HCT116 (cell line): Measurements from ENCODE around the gene DHH. TPM values are rescaled to one million over a fixed set of nuclear protein-coding genes. Genes with fewer than 3 reads are reported as not detected.

Experiments used
- ATAC-seq: fragments of 200-7000 bp; cut with Tn5 transposase; 2 replicates; pipeline ENCODE4 v1.9.1; 2020; ENCODE audit warnings: mild to moderate bottlenecking, moderate library complexity
- BruUV-seq: library from RNA; stranded (reverse); fragments of 400-500 nt; replicated peaks from 2 replicates; lab custom pipeline; 2021; lab: Mats Ljungman, UMichigan
- CTCF ChIA-PET: fragments of 300-600 bp; sonication (Branson Sonifier 250); formaldehyde crosslinking; loops from one replicate; lab custom pipeline; 2021; ENCODE audit warnings: antibody characterized with exemption; lab: Charles Lee
- POLR2A ChIA-PET: fragments of 300-600, 350-600 bp; sonication (Branson Sonifier 250); formaldehyde crosslinking; loops from one replicate; lab custom pipeline; 2021; ENCODE audit warnings: antibody characterized with exemption; lab: Charles Lee
- RAD21 ChIA-PET, 2 experiments: fragments of 300-600 bp; sonication (Branson Sonifier 250); formaldehyde crosslinking; loops; one replicate each; lab custom pipeline; 2023; ENCODE audit warnings: low total read pairs in 2 of 2; ENCODE audit not compliant: uncharacterized antibody in 2 of 2, unreplicated experiment in 2 of 2, low non-redundant PET in 1 of 2; lab: Charles Lee
- DNase-seq: peaks from one replicate; pipeline ENCODE4 v3.0.0-alpha.2; 2010; ENCODE audit warnings: low read depth, low spot score
- H2AFZ ChIP-seq: fragments of 200-600 bp; shearing (Covaris generic), sonication (generic); 2 replicates; pipeline ENCODE4 v1.6.1; 2017; ENCODE audit warnings: low read depth, mixed run types, mixed read lengths, antibody characterized with exemption, low read length; ENCODE audit not compliant: poor library complexity, severe bottlenecking
- H3K27ac ChIP-seq: 2 replicates; pipeline ENCODE4 v1.5.1; 2012; ENCODE audit warnings: low read depth, low read length
- H3K27me3 ChIP-seq: fragments of 200-600 bp; sonication (generic); 2 replicates; pipeline ENCODE4 v1.6.1; 2016; ENCODE audit warnings: mixed run types, low read length, mixed read lengths; ENCODE audit not compliant: insufficient read depth
- H3K36me3 ChIP-seq, 2 experiments: fragments of 200-500 bp in 1 of 2; fragments of 200-600 bp in 1 of 2; sonication (Bioruptor generic) in 1 of 2; sonication (generic) in 1 of 2; 2 replicates each; pipeline versions ENCODE4 v1.5.1 to v1.6.1; 2014 to 2016; ENCODE audit warnings: low read length in 2 of 2, inconsistent platforms in 1 of 2, mixed read lengths in 1 of 2, mixed run types in 1 of 2; ENCODE audit not compliant: insufficient read depth in 2 of 2, control insufficient read depth in 1 of 2
- H3K4me1 ChIP-seq, 2 experiments: fragments of 200-600 bp in 1 of 2; sonication (generic) in 1 of 2; 2 replicates each; pipeline versions ENCODE4 v1.5.1 to v1.6.1; 2012 to 2017; ENCODE audit warnings: low read length in 2 of 2, inconsistent platforms in 1 of 2, mild to moderate bottlenecking in 1 of 2, mixed read lengths in 1 of 2, mixed run types in 1 of 2, moderate library complexity in 1 of 2; ENCODE audit not compliant: insufficient read depth in 2 of 2, control insufficient read depth in 1 of 2
- H3K4me2 ChIP-seq: fragments of 200-600 bp; sonication (generic); 2 replicates; pipeline ENCODE4 v1.6.1; 2017; ENCODE audit warnings: mixed run types, low read length, mixed read lengths
- H3K4me3 ChIP-seq, 2 experiments: fragments of 200-600 bp in 1 of 2; sonication (generic) in 1 of 2; replicated peaks in 1 of 2; 2 replicates each; pipeline ENCODE4 v1.5.1; 2011 to 2016; ENCODE audit warnings: low read length in 2 of 2, control low read depth in 1 of 2, low read depth in 1 of 2, mild to moderate bottlenecking in 1 of 2, mixed read lengths in 1 of 2, mixed run types in 1 of 2
- H3K79me2 ChIP-seq: fragments of 200-600 bp; sonication (generic); 2 replicates; pipeline ENCODE4 v1.6.1; 2017; ENCODE audit warnings: mild to moderate bottlenecking, mixed run types, low read length, moderate library complexity, mixed read lengths; ENCODE audit not compliant: insufficient read depth
- H3K9ac ChIP-seq: fragments of 200-600 bp; sonication (generic); 2 replicates; pipeline ENCODE4 v1.6.1; 2016; ENCODE audit warnings: low read length, mixed read lengths
- H3K9me2 ChIP-seq: fragments of 200-600 bp; sonication (generic), shearing (Covaris generic); 2 replicates; pipeline ENCODE4 v1.6.1; 2017; ENCODE audit warnings: mixed run types, mild to moderate bottlenecking, moderate library complexity; ENCODE audit not compliant: insufficient read depth
- H3K9me3 ChIP-seq, 2 experiments: fragments of 200-500 bp in 1 of 2; fragments of 200-600 bp in 1 of 2; sonication (Bioruptor generic) in 1 of 2; sonication (generic) in 1 of 2; 2 replicates each; pipeline ENCODE4 v1.6.1; 2014 to 2017; ENCODE audit warnings: low read length in 2 of 2, mixed read lengths in 2 of 2, inconsistent platforms in 1 of 2, low read depth in 1 of 2, mild to moderate bottlenecking in 1 of 2, mixed run types in 1 of 2, moderate library complexity in 1 of 2; ENCODE audit not compliant: control insufficient read depth in 1 of 2, insufficient read depth in 1 of 2
- H4K20me1 ChIP-seq: fragments of 200-600 bp; sonication (generic), shearing (Covaris generic); 2 replicates; pipeline ENCODE4 v1.6.1; 2017; ENCODE audit warnings: mixed run types, mild to moderate bottlenecking, moderate library complexity; ENCODE audit not compliant: insufficient read depth
- ELF1 ChIP-seq: IDR thresholded peaks from 2 replicates; pipeline ENCODE4 v1.6.1; 2012; ENCODE audit warnings: low read depth, borderline replicate concordance
- MAX ChIP-seq: IDR thresholded peaks from 2 replicates; pipeline ENCODE4 v1.6.1; 2012
- POLR2A ChIP-seq: IDR thresholded peaks from 2 replicates; pipeline ENCODE4 v1.7.0; 2011; ENCODE audit warnings: borderline replicate concordance; ENCODE audit not compliant: insufficient read depth, insufficient read length; ENCODE audit errors: extremely low read depth
- POLR2AphosphoS5 ChIP-seq: IDR thresholded peaks from 2 replicates; pipeline ENCODE4 v1.6.1; 2011; ENCODE audit warnings: mild to moderate bottlenecking, low read depth, low read length, moderate library complexity
- RAD21 ChIP-seq: IDR thresholded peaks from 2 replicates; pipeline ENCODE4 v1.6.1; 2012; ENCODE audit warnings: low read depth, mild to moderate bottlenecking
- SRF ChIP-seq: IDR thresholded peaks from 2 replicates; pipeline ENCODE4 v1.6.1; 2012; ENCODE audit warnings: low read depth
- ZFX ChIP-seq: fragments of 450-650 bp; IDR thresholded peaks from 2 replicates; pipeline ENCODE4 v1.6.1; 2017
- intact Hi-C: fragments of 100-400 bp; cut with micrococcal nuclease; formaldehyde crosslinking; loops from 2 replicates; pipeline ENCODE4 v1.10.0; 2022
- total RNA-seq: library from RNA; stranded (reverse); gene quantifications from one replicate; pipeline ENCODE4 v1.2.1, GENCODE V29; 2021; ENCODE audit not compliant: unreplicated experiment
- TF ChIP-seq, protein P1 (sequence below): IDR thresholded peaks from 2 replicates; pipeline ENCODE4 v1.6.1; 2011; ENCODE audit warnings: mild to moderate bottlenecking, low read length, moderate library complexity; ENCODE audit not compliant: insufficient replicate concordance; ENCODE audit errors: extremely low read depth
- TF ChIP-seq, protein P2 (sequence below): IDR thresholded peaks from 2 replicates; pipeline ENCODE4 v1.6.1; 2012; ENCODE audit warnings: low read depth

DHH gene
- total RNA-seq, 1 experiment from 2014 or later = 0.22 TPM

DNA sequence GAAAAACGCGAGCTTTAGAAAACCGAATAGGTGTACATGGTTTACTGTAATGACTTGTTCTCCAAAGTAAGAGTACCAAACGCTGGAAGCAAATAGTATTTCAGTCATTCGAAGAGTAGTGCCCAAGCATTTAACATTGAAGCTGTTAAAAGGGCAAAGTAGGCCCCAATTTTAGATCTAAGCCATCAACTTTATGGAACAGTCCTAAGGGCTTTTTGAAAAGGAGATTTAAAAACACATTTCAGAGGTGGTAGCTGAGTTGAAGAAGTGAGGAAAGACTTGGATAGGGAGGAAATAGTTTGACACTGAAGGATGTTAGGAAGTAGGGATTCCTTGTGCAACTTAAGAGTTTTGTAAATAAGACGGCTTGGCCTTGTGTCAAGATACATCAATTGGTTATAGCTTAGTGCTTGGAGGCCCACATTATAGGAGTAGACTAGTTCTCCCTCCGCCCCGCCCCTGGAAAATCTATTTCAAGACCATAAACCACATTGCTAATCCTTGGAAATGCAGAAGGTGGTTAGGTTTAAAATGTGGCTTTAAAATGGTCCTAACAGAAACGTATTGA lies 37.4 kb upstream of the DHH start:
- no peaks in the 10 kb centered on the region for H3K9me2 ChIP-seq
- H3K27me3 ChIP-seq = no peaks in the 10 kb centered on the region
- H3K36me3 ChIP-seq = peaks cover 16 to 29% of the 10 kb centered on the region in 2 experiments
- H3K4me2 ChIP-seq = peak overlapping the region; percentile 88
- peak overlapping the region; percentile 39 to 97 for H3K4me3 ChIP-seq
- ChIA-PET RAD21 (no interaction called here), CTCF (interaction anchor here (1.8 to 3.2 kb wide), 6 partner anchors 11 to 103 kb away, joined by 8 to 27 read pairs (median 16); partner anchors contain the start of gene LMBR1L), POLR2A (interaction anchor here (1.0 to 3.1 kb wide), 19 partner anchors 8 to 280 kb away, joined by 3 to 30 read pairs (median 9); partner anchors contain the start of genes DDX23, LMBR1L, RHEBL1 and TUBA1A)
- H3K9ac ChIP-seq = peak overlapping the region; percentile 73
- H3K27ac ChIP-seq = peak overlapping the region; percentile 99
- TF ChIP-seq RAD21 (no peak), SRF (0 out of 2 replicates have a peak, but pooled peaks have one; percentile 1)
- H4K20me1 ChIP-seq = peaks cover 14% of the 10 kb centered on the region; the same call in 1 of the 2 replicates
- H3K79me2 ChIP-seq = peaks cover 50% of the 10 kb centered on the region
- DNase-seq (no peak), ATAC-seq (no peak)
- peak overlapping the region; percentile 14 for H2AFZ ChIP-seq
- H3K9me3 ChIP-seq = no peaks in the 10 kb centered on the region
- TSS peak; percentile 87 for BruUV-seq
- peaks cover 12 to 37% of the 10 kb centered on the region in 2 experiments; a peak in 3 of 4 replicates for H3K4me1 ChIP-seq
- intact Hi-C loops = loop anchor here (1.0 to 10.0 kb wide), 3 partner anchors 67 to 132 kb away; no protein-coding TSS in a partner anchor

DNA sequence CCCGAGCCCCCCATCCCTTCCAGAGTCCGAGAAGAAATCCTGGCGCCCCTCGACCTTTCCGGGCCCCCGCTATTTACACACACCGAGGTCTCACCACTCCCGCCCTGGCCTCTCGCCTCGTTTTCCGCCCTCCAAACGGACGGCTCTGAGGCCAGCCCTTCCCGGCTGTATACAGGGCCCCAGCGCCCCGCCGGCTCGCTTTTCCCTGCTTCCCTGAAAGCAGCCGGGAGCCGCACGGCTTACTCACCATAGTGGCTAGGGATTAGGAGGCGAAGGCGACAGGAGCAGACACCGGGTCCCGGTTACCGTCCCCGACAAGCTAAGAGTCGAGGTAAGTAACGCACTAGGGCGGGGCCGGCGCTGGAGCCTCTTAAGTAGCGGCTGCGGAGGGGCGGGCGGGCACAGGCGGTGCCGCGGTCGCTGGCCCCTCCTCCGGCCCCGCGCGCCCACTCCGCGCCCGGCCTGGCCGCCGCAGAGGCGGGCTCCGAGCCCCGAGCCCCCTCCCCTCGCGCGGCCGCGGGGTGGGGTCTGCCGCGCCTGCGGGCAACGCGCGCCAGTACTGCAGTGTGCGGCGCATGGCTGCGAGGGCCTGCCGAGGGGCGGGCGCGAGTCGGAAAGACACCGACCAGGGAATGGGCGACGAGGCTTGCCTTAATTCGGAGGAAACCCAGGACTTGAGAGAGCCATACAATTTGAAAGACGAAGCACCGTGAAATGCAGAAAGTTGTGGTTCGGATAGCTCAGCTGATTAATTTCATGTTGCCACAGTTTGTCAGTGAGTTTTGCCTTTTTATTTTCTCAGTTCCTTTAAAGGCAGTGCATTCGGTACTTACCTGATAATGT lies 36.7 kb upstream of the DHH start, which contains the start of gene TUBA1B:
TUBA1B (minus strand) TSS at position 345 of the 843 bp plus-strand sequence; CDS start at position 250, 95 bp downstream.
- ChIA-PET RAD21 (interaction anchor here in 1 of 2 experiments (0.7 kb wide), 1 partner anchor 94 kb away, joined by 3 read pairs; no protein-coding TSS in a partner anchor), POLR2A (interaction anchor here (0.6 to 3.1 kb wide), 38 partner anchors 8 to 436 kb away, joined by 3 to 30 read pairs (median 5); partner anchors contain the start of genes DDX23, LMBR1L, MCRS1 and RHEBL1), CTCF (interaction anchor here (0.8 to 3.2 kb wide), 9 partner anchors 10 to 104 kb away, joined by 3 to 27 read pairs (median 11); partner anchors contain the start of genes LMBR1L and RHEBL1)
- ATAC-seq (peak; percentile 83), DNase-seq (peak; percentile 67)
- H3K27me3 ChIP-seq = no peaks in the 10 kb centered on the region
- peak within 1 kb of the TSS; percentile 99 for H3K27ac ChIP-seq
- H3K9me2 ChIP-seq = no peaks in the 10 kb centered on the region
- no TSS peak for BruUV-seq
- H3K9me3 ChIP-seq = no peaks in the 10 kb centered on the region
- H3K79me2 ChIP-seq = peaks cover 50% of the 10 kb centered on the region
- peak within 1 kb of the TSS; percentile 14 for H2AFZ ChIP-seq
- H3K4me2 ChIP-seq = peak within 1 kb of the TSS; percentile 96
- intact Hi-C loops = loop anchor here (1.0 to 10.0 kb wide), 3 partner anchors 66 to 133 kb away; no protein-coding TSS in a partner anchor
- H3K4me3 ChIP-seq = peak within 1 kb of the TSS; percentile 97
- H3K36me3 ChIP-seq = peaks cover 16 to 30% of the 10 kb centered on the region in 2 experiments
- peaks cover 12 to 37% of the 10 kb centered on the region in 2 experiments; a peak in 3 of 4 replicates for H3K4me1 ChIP-seq
- peaks cover 14% of the 10 kb centered on the region; the same call in 1 of the 2 replicates for H4K20me1 ChIP-seq
- H3K9ac ChIP-seq = peak within 1 kb of the TSS; percentile 100
- TF ChIP-seq, protein P1, sequence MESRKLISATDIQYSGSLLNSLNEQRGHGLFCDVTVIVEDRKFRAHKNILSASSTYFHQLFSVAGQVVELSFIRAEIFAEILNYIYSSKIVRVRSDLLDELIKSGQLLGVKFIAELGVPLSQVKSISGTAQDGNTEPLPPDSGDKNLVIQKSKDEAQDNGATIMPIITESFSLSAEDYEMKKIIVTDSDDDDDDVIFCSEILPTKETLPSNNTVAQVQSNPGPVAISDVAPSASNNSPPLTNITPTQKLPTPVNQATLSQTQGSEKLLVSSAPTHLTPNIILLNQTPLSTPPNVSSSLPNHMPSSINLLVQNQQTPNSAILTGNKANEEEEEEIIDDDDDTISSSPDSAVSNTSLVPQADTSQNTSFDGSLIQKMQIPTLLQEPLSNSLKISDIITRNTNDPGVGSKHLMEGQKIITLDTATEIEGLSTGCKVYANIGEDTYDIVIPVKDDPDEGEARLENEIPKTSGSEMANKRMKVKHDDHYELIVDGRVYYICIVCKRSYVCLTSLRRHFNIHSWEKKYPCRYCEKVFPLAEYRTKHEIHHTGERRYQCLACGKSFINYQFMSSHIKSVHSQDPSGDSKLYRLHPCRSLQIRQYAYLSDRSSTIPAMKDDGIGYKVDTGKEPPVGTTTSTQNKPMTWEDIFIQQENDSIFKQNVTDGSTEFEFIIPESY = peak; percentile 67
- TF ChIP-seq ELF1 (no peak), RAD21 (no peak), MAX (peak; percentile 95), POLR2AphosphoS5 (peak; percentile 99), SRF (no peak), ZFX (peak; percentile 50; the same call in 1 of the 2 replicates), POLR2A (peak; percentile 99)
- TF ChIP-seq, protein P2, sequence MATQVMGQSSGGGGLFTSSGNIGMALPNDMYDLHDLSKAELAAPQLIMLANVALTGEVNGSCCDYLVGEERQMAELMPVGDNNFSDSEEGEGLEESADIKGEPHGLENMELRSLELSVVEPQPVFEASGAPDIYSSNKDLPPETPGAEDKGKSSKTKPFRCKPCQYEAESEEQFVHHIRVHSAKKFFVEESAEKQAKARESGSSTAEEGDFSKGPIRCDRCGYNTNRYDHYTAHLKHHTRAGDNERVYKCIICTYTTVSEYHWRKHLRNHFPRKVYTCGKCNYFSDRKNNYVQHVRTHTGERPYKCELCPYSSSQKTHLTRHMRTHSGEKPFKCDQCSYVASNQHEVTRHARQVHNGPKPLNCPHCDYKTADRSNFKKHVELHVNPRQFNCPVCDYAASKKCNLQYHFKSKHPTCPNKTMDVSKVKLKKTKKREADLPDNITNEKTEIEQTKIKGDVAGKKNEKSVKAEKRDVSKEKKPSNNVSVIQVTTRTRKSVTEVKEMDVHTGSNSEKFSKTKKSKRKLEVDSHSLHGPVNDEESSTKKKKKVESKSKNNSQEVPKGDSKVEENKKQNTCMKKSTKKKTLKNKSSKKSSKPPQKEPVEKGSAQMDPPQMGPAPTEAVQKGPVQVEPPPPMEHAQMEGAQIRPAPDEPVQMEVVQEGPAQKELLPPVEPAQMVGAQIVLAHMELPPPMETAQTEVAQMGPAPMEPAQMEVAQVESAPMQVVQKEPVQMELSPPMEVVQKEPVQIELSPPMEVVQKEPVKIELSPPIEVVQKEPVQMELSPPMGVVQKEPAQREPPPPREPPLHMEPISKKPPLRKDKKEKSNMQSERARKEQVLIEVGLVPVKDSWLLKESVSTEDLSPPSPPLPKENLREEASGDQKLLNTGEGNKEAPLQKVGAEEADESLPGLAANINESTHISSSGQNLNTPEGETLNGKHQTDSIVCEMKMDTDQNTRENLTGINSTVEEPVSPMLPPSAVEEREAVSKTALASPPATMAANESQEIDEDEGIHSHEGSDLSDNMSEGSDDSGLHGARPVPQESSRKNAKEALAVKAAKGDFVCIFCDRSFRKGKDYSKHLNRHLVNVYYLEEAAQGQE = no peak
